Gastroesophageal sphincter (tissue), 3 donors: ENCODE results near the gene FAM228B.

Source experiments
- CTCF ChIP-seq, 4 experiments: fragments of 200-600 bp in 2 of 4; fragments of 450-650 bp in 2 of 4; sonication (generic) in 1 of 4; IDR thresholded peaks; one replicate each; pipeline ENCODE4 v1.5.1; 2017 to 2019; ENCODE audit warnings: antibody characterized with exemption in 4 of 4, mild to moderate bottlenecking in 2 of 4, moderate library complexity in 2 of 4
- EP300 ChIP-seq: sonication (generic); formaldehyde crosslinking; IDR thresholded peaks from one replicate; pipeline ENCODE4 v1.6.1; 2017; ENCODE audit warnings: antibody characterized with exemption, mild to moderate bottlenecking
- POLR2A ChIP-seq, 2 donors: fragments of 450-650 bp; IDR thresholded peaks; one replicate each; pipeline ENCODE4 v1.6.1; 2017; ENCODE audit warnings: antibody characterized with exemption in 2 of 2, mild to moderate bottlenecking in 2 of 2, moderate library complexity in 1 of 2

- TF ChIP-seq CTCF (IDR thresholded peaks at IDR 0.05) = no peak
- TF ChIP-seq POLR2A (IDR thresholded peaks at IDR 0.05) = no peak
- no peak for TF ChIP-seq EP300
Measured at GRCh38 chr2:24073816-24074215, 49.5 kb upstream of the FAM228B start.
